Measurements from ENCODE around the gene CITED4. TPM values are rescaled to one million over a fixed set of nuclear protein-coding genes. Genes with fewer than 3 reads are reported as not detected.
A peak's percentile ranks its signal among the peaks of the same experiment; 100 is the strongest.

The CITED4 gene
- total and polyA plus RNA-seq, 9 of the 15 experiments (the other 6 are each of a cell fraction or from before 2014, with no cell fraction given) = 0.11 to 1.2 (median 0.17) TPM; not detected in 2

DNA sequence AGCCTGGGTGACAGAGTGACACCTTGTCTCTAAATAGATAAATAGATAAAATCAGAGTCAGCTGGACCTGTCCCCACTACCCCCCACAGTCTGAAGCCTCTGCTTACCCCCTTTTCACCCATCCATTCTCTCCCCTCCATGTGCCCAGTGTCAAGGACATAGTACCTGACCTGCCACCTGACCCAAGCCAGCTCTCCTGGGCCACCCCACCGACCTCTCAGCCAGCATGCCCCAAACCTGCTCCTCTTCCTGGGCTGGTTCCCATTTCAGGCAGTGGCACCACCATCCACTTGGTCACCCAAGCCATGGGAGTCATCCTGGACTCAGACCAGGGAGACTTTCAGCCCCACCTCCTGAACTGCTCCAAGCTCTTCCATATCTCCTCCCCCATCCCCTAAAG lies 28.2 kb downstream of the CITED4 start:
- no peak overlapping the region for H3K9ac ChIP-seq (ENCODE audit: insufficient read depth in 1 of 2, low read depth in 2 of 2, low read length in 2 of 2)
- H3K27me3 ChIP-seq (ENCODE audit: control insufficient read depth in 2 of 2, insufficient read depth in 2 of 2, low read length in 2 of 2) = no peaks in the 10 kb centered on the region
- ATAC-seq = no peak
- H3K4me1 ChIP-seq (replicated peaks in 1 of 2; ENCODE audit: control insufficient read depth in 2 of 2, insufficient read depth in 2 of 2, low read length in 2 of 2) = peaks cover 17 to 46% of the 10 kb centered on the region in 2 experiments; a peak in 4 of 5 replicates
- no peak overlapping the region for H3K4me3 ChIP-seq
- BruUV-seq (replicated peaks) = no TSS peak
- intact Hi-C loops (cut with micrococcal nuclease) (no loop called here), in situ Hi-C loops (cut with MboI) (no loop called here)
- H3K36me3 ChIP-seq (ENCODE audit: control insufficient read depth, insufficient read depth, low read length) = no peaks in the 10 kb centered on the region; the same call in 2 of the 3 replicates
- no peak overlapping the region for H2AFZ ChIP-seq (ENCODE audit: low read depth, low read length)
- no peaks in the 10 kb centered on the region for H3K9me3 ChIP-seq (replicated peaks; ENCODE audit: control insufficient read depth, insufficient read depth, low read depth, low read length)
- no peak overlapping the region for H3K27ac ChIP-seq (ENCODE audit: extremely low read depth, low read depth, low read length)
- H3K79me2 ChIP-seq (ENCODE audit: control insufficient read depth, insufficient read depth, low read length) = no peaks in the 10 kb centered on the region
- ChIA-PET CTCF (ENCODE audit: low intra/inter-chr PET ratio) (no interaction called here), POLR2A (interaction anchor here (0.7 kb wide), 1 partner anchor 20 kb away, joined by 3 read pairs; no protein-coding TSS in a partner anchor)
- TF ChIP-seq MBD2 (IDR thresholded peaks at IDR 0.05; ENCODE audit: borderline replicate concordance, low read depth) (no peak), ZFP1 (CRISPR knock-in tag; IDR thresholded peaks at IDR 0.05) (no peak), XRCC5 (IDR thresholded peaks at IDR 0.05; ENCODE audit: low read depth, low read length) (no peak), C11orf30 (IDR thresholded peaks at IDR 0.05; ENCODE audit: low read depth) (no peak), HDAC1 (IDR thresholded peaks at IDR 0.05) (no peak)
- no peak for FAIRE-seq
- no peak for DNase-seq (ENCODE audit: extremely low read depth in 1 of 4, low spot score in 3 of 4)
- 9% methylated on average over 1 of the region's 1 CpG for WGBS (ENCODE audit: insufficient coverage, low coverage, missing lambda C conversion rate)
- H3K4me2 ChIP-seq (ENCODE audit: insufficient read depth, low read length) = no peak overlapping the region
- no peaks in the 10 kb centered on the region for H4K20me1 ChIP-seq (replicated peaks; ENCODE audit: control insufficient read depth, insufficient read depth, low read length)
- no peaks in the 10 kb centered on the region for H3K9me1 ChIP-seq (ENCODE audit: control insufficient read depth, insufficient read depth, low read length)

DNA sequence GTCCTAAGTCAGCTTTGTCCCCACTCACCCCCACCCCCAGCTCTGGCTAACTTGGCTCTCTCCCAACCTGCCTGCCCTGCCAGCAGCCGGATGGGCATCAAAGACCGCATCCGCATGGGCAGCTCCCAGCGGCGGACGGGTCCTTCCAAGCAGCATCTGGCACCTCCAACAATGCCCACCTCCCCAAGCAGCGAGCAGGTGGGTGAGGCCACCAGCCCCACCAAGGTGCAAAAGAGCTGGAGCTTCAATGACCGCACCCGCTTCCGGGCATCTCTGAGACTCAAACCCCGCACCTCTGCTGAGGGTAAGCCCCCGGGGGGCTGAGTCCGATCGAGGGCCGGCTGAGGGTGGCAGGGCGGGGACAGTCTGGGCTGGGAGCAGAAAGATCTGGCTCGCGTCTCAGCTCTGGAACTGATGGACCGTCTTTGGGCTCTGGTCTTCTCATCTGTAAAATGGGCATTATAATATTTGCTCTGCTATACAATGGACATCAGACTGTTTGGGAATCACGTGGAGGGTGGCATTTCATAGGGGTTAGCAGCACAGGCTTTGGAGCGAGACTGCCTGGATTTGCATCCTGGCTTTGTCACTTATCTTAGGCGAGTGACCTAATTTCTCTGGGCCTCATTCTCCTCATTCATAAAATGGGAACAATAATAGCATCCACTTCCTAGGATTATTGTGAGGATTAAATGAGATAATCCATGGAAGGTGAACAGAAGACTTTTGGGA lies 31.0 kb downstream of the CITED4 start:
- intact Hi-C loops (cut with micrococcal nuclease) (no loop called here), in situ Hi-C loops (cut with MboI) (no loop called here)
- no peaks in the 10 kb centered on the region for H3K79me2 ChIP-seq (ENCODE audit: control insufficient read depth, insufficient read depth, low read length)
- H3K36me3 ChIP-seq (ENCODE audit: control insufficient read depth, insufficient read depth, low read length) = no peaks in the 10 kb centered on the region
- CTCF ChIA-PET (ENCODE audit: low intra/inter-chr PET ratio) = no interaction called here
- TF ChIP-seq BCOR (IDR thresholded peaks at IDR 0.05) (peak; percentile 64; the same call in 1 of the 2 replicates), ADNP (tag; IDR thresholded peaks at IDR 0.05) (peak; percentile 70), SIN3B (IDR thresholded peaks at IDR 0.05; ENCODE audit: low read depth) (no peak), KDM1A (IDR thresholded peaks at IDR 0.05) (peak in 1 of 2 experiments; percentile 47; a peak in 1 of 4 replicates)
- no peak overlapping the region for H3K4me2 ChIP-seq (ENCODE audit: insufficient read depth, low read length)
- H3K9ac ChIP-seq (ENCODE audit: insufficient read depth in 1 of 2, low read depth in 2 of 2, low read length in 2 of 2) = no peak overlapping the region
- H3K9me3 ChIP-seq (replicated peaks; ENCODE audit: control insufficient read depth, insufficient read depth, low read depth, low read length) = no peaks in the 10 kb centered on the region
- FAIRE-seq = no peak
- WGBS (ENCODE audit: insufficient coverage, low coverage, missing lambda C conversion rate) = 72% methylated on average over 22 of the region's 22 CpGs
- no peak overlapping the region for H3K27ac ChIP-seq (ENCODE audit: extremely low read depth, low read depth, low read length)
- POLR2A ChIA-PET = interaction anchor here (0.6 to 2.3 kb wide), 4 partner anchors 10 to 1062 kb away, joined by 3 to 12 read pairs (median 4); no protein-coding TSS in a partner anchor
- H3K9me1 ChIP-seq (ENCODE audit: control insufficient read depth, insufficient read depth, low read length) = peaks cover 3% of the 10 kb centered on the region
- DNase-seq (ENCODE audit: extremely low read depth in 1 of 4, low spot score in 3 of 4) = no peak
- H2AFZ ChIP-seq (ENCODE audit: low read depth, low read length) = no peak overlapping the region
- no peak for ATAC-seq
- BruUV-seq (replicated peaks) = no TSS peak
- H3K4me1 ChIP-seq (replicated peaks in 1 of 2; ENCODE audit: control insufficient read depth in 2 of 2, insufficient read depth in 2 of 2, low read length in 2 of 2) = peaks cover 7 to 25% of the 10 kb centered on the region in 2 experiments; a peak in 4 of 5 replicates
- H4K20me1 ChIP-seq (replicated peaks; ENCODE audit: control insufficient read depth, insufficient read depth, low read length) = no peaks in the 10 kb centered on the region
- H3K4me3 ChIP-seq = no peak overlapping the region
- H3K27me3 ChIP-seq (ENCODE audit: control insufficient read depth in 2 of 2, insufficient read depth in 2 of 2, low read length in 2 of 2) = no peaks in the 10 kb centered on the region

Measured in K562 (cell line).